Hepatic stellate cell (primary cell): ENCODE measurements around the gene KCNH2.

Source experiments
- DNase-seq: peaks from one replicate; pipeline ENCODE4 v3.0.0; 2011; ENCODE audit warnings: low spot score

The KCNH2 gene

GRCh38 chr7:150994141-150994837 lies 16.2 kb upstream of the KCNH2 start:
- DNase-seq, result no peak

GRCh38 chr7:150993511-150993910 lies 15.4 kb upstream of the KCNH2 start:
- no peak for DNase-seq

GRCh38 chr7:150992833-150993302 lies 14.7 kb upstream of the KCNH2 start:
- peak; percentile 62 for DNase-seq

- DNase-seq, result no peak
Measured at GRCh38 chr7:150992051-150992640, 14.0 kb upstream of the KCNH2 start.

- no peak for DNase-seq
Measured at GRCh38 chr7:150990416-150991186, 12.5 kb upstream of the KCNH2 start, which contains the start of gene NOS3. Gene NOS3 (plus strand): TSS chr7:150991017. CDS start chr7:150993804, 2,787 bp downstream.

GRCh38 chr7:150989456-150989855 lies 11.3 kb upstream of the KCNH2 start:
- no peak for DNase-seq

DNA sequence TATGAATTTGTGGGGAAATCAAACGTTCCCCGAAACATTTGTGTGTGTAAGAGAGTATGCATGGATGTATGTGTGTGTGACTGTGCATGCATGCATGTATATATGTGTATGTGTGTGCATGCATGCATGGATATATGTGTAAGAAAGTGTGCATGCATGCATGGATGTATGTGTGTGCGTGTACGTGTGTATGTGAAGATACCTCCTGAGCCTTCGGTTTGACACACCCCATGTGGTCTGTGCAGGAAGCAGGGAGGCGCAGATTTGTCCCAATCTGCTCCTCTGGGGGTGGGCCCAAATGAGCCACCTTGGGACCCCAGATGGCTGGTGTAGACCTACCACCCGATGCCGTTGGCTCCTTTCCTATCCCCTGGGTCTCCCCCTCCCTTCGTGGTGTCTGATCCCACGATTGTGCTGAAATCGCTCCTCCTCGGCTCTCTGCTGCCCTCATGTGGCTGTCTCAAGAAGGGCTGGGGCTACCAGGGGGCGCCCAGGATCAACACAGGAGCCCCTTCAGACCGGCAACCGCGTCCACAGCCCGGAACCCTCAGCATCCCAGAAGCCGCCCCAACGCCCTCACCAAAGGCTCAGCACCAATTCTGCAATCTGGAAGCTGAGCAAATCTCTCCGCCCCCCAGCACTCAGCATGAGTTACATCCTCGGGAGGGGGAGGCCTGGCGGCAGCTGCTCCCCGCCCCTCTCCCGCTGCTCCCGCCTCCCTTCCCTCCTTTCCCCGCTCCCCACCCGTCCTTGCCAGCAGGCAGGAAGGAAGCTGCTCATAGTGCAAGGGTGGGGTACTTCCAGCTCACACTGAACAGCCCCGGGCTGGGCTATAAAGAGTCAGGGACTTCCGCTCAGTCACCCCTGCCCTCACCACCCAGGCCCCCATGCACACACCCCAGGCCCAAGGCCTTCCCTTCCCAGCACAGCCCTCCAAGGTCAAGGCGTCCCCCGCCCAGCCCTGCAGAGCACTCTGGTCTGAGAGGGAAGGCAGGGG lies 10.4 kb upstream of the KCNH2 start:
- peak; percentile 72 for DNase-seq

DNA sequence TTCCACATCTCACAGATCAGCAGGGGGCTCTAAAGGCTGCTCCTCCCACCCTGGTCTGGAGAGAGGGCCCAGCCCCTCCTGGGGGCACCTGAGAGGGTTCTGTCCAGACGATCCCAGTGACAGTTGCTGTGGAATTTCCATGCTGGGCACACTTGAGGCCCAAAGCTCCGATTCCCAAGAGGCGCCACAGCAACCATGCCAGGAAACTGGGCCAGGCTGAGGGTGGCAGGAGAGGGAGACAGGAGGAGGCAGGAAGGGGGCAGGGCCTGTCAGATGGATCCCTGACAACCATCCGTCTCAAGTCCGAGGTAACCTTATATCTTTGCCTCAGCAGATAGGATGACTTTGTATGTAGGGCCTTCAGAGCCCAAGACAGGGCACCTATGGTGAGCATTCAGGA lies 8.4 kb upstream of the KCNH2 start:
- no peak for DNase-seq

DNA sequence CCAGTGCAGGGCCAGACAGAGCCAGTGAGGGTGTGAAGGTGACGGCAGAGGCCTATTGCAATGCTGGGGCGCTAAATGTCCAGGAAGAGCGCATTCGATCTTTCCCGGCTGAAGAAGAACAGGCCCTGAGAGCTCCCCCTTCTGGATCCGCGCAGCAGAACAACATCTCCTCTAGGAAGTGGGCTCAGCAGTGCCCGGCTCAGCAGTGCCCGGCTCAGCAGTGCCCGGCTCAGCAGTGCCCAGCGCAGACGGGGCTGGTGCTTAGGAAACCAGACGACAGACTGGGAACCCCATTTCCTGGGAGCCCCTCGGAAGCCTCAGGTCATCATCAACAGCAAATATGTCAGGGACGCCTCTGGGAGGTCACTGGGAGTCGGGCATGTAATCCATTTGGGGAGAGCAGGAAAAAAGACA lies 8.0 kb upstream of the KCNH2 start:
- peak; percentile 80 for DNase-seq

GRCh38 chr7:150983893-150984368 lies 5.8 kb upstream of the KCNH2 start:
- DNase-seq, result no peak

GRCh38 chr7:150982351-150982750 lies 4.2 kb upstream of the KCNH2 start:
- DNase-seq, result no peak

DNA sequence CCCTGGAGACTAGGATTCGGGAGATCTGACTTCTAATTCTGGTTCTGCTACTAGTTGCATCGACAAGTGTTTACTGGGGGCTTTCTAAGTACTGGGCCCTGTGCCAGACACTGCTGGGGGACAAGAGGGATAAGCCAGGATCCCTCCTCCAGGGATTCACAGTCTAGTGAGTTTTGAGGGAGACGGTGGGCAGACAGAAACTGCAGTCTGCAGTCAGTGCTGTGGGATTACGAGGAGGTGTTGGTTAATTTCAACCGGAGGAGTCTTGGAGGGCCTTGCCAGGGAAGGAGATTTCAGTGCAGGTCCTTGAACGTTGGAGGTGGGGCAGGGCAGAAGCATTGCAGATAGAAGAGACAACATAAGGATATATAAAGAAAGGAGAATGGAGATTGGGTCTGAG lies 3.5 kb upstream of the KCNH2 start:
- DNase-seq, result no peak

DNA sequence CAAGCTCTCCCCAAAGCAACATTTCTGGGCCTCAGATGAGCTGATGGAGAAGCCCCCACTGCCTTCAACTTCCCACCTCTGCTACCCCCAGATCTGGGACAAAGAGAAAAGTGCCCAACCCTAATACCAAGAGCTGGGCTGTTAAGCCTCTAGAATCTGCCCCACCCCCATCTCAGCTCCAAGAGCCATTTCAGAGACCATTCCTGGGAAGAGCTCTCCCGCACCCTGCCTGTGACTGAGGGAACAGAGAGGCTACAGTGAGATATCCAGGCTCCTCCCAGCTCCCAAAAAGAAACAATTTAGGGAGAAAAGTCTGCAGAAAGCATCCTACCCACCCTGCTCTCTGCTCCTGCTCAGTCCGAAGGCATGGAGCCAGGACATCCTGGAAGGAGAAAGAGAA lies 2.5 kb upstream of the KCNH2 start:
- DNase-seq, result no peak

- DNase-seq, result no peak
Measured at GRCh38 chr7:150979713-150980390, 1.7 kb upstream of the KCNH2 start.

DNA sequence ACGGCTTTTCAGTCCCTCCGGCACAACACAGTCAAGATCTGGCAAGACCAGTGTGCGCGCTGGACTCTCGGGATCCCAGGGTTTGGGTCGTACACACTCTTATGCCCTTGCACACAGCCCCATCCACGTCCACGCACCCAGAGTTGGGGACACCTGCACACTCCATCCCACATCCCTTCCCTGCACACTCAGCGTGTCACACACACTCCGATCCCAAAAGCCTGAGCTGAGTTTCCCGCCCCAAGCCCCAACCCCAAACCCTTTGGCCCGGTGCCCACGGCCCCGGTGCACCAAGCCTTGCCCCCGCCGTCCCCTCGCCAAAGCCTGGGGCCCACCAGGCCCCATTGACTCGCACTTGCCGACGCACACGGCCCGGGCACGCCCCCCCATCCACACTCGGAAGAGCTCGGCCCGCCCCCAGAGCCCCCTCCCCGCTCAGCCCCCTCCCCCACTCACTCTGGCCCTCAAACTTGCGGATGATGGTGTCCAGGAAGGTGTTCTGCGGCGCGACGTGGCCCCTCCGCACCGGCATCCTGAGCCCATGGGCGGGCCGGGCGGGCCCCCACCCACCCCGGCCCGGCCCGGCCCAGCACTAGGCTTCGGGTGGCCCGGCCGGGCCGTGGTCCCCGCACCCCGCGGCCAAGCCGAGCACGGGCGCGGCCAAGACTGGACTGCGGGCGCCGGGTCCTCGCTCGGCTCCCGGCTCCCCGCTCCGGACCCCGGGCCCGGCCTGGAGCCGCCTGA lies 567 bp downstream of the KCNH2 start:
- DNase-seq, result no peak

GRCh38 chr7:150976529-150977381 lies 1.4 kb downstream of the KCNH2 start:
- DNase-seq, result no peak

DNA sequence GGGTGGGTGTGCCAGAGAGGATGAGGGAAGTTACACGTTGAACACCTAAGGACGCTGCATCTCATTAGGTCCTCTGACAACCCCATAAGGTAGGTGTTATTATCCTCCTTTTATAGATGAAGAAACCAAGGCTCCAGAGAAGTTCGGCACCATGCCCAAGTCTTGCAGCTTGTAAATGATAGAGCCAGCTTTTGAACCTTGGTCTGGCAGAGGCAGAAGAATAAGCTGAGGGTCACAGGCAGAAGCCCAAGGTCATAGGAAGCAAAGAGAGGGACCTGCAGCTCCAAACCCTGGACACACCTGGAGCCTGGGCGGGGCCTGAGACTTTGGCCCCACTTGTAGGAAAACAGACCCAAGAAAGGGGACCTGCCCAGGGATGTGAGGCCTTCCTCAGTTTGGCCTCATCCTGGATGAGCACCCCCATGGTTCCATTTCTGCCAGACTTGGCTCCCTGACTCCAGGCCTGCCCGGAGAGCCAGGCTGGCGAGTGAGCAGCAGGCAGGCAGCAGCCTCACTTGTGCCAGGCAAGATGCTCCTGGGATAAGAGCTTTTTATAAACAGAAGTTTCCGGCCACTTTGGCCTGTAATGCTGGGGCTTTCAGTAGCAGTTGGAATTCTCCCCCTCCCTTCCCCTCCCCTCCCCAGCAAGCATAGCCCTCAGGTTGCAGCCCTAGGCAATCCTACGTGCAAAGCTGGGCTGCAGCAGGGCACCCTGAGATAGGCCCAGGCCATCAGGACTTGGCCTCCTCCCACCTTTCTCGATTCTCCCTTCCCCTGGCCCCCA lies 2.4 kb downstream of the KCNH2 start:
- DNase-seq, result no peak
